Osteoblast (primary cell): ENCODE measurements around the gene CRIM1. TPM values are rescaled to one million over a fixed set of nuclear protein-coding genes. Genes with fewer than 3 reads are reported as not detected.

Source experiments
- DNase-seq: peaks from one replicate; pipeline ENCODE4 v3.0.0; 2011; ENCODE audit warnings: low spot score, mixed read lengths; ENCODE audit not compliant: insufficient read length; ENCODE audit errors: missing footprints
- H2AFZ ChIP-seq: 2 replicates; pipeline ENCODE4 v1.6.0; 2011; ENCODE audit warnings: mild to moderate bottlenecking, low read length
- H3K27ac ChIP-seq: 2 replicates; pipeline ENCODE4 v1.5.1; 2011; ENCODE audit warnings: mild to moderate bottlenecking, low read depth, low read length, moderate library complexity
- H3K27me3 ChIP-seq: 2 replicates; pipeline ENCODE4 v1.6.0; 2012; ENCODE audit warnings: mild to moderate bottlenecking, control low read depth, inconsistent platforms, low read length, moderate library complexity; ENCODE audit not compliant: insufficient read depth
- H3K36me3 ChIP-seq: 2 replicates; pipeline ENCODE4 v1.5.1; 2011; ENCODE audit warnings: mild to moderate bottlenecking, low read length, control low read depth, moderate library complexity; ENCODE audit not compliant: insufficient read depth
- H3K4me1 ChIP-seq: 2 replicates; pipeline ENCODE4 v1.5.1; 2011; ENCODE audit warnings: mild to moderate bottlenecking, low read length, control low read depth, moderate library complexity; ENCODE audit not compliant: insufficient read depth
- H3K4me2 ChIP-seq: 2 replicates; pipeline ENCODE4 v1.6.0; 2011; ENCODE audit warnings: mild to moderate bottlenecking, low read length; ENCODE audit not compliant: insufficient read depth
- H3K4me3 ChIP-seq: fragments of 200-600 bp; sonication (generic); 3 replicates; pipeline ENCODE4 v1.5.1; 2012; ENCODE audit warnings: mild to moderate bottlenecking, low read length, inconsistent platforms; ENCODE audit not compliant: insufficient read depth
- H3K79me2 ChIP-seq: 2 replicates; pipeline ENCODE4 v1.6.0; 2012; ENCODE audit warnings: mild to moderate bottlenecking, low read length, control low read depth, inconsistent platforms; ENCODE audit not compliant: insufficient read depth
- H3K9me3 ChIP-seq: 2 replicates; pipeline ENCODE4 v1.5.1; 2011; ENCODE audit warnings: low read depth, low read length, control low read depth
- H4K20me1 ChIP-seq: 2 replicates; pipeline ENCODE4 v1.6.0; 2012; ENCODE audit warnings: mild to moderate bottlenecking, low read length, control low read depth; ENCODE audit not compliant: insufficient read depth
- total RNA-seq: library from RNA; depleted of rRNA; stranded (reverse); fragments of >200 nt; gene quantifications from 2 replicates; pipeline ENCODE4 v1.2.3, GENCODE V29; 2012
- TF ChIP-seq, protein P1 (sequence below): IDR thresholded peaks from 2 replicates; pipeline ENCODE4 v1.5.1; 2011; ENCODE audit warnings: mild to moderate bottlenecking, low read depth, low read length, moderate library complexity; ENCODE audit errors: extremely low read depth

CRIM1 gene
- total RNA-seq, 1 donor = 362 TPM

DNA sequence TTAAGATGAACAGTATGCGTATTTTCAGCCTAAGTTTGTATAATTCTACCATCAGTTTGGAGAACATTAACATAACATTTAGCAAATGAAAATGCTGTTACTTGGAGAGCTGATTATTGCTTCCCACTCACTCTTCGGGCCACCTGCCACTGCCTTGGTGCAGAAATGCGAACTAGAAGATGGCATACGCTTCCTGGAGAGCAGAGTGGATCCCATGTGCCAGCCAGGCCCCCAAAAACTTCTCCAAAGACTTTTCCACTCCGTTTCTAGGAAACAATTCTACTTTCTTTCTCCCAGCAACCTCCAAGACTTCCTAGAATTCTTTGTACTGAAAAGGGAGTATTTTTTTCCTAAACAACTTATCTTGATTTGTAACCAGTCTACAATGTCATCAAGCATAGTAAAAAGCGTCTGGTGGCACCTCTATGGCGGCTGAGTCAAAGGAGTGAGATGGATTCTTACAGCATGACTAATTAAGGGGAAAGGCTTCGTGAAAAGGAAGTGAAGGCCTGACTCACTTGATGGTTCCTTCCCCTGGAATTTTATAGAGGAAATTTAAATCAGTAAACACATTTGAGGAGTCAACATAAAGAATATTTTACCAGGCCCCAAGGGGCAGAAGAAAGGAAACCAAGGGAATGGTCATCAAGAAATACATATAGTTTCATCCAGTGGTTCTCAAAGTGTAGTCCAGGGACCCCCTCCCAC, 205.8 kb downstream of the CRIM1 start:
- Histone ChIP-seq H2AFZ (no peak overlapping the region), H3K4me3 (no peak overlapping the region), H4K20me1 (no peaks in the 10 kb centered on the region), H3K9me3 (no peaks in the 10 kb centered on the region), H3K79me2 (peaks cover 48% of the 10 kb centered on the region), H3K36me3 (peaks cover 10% of the 10 kb centered on the region), H3K27me3 (no peaks in the 10 kb centered on the region), H3K27ac (peak overlapping the region; percentile 92), H3K4me1 (peaks cover 67% of the 10 kb centered on the region), H3K4me2 (peak overlapping the region; percentile 70)
- TF ChIP-seq, protein P1, sequence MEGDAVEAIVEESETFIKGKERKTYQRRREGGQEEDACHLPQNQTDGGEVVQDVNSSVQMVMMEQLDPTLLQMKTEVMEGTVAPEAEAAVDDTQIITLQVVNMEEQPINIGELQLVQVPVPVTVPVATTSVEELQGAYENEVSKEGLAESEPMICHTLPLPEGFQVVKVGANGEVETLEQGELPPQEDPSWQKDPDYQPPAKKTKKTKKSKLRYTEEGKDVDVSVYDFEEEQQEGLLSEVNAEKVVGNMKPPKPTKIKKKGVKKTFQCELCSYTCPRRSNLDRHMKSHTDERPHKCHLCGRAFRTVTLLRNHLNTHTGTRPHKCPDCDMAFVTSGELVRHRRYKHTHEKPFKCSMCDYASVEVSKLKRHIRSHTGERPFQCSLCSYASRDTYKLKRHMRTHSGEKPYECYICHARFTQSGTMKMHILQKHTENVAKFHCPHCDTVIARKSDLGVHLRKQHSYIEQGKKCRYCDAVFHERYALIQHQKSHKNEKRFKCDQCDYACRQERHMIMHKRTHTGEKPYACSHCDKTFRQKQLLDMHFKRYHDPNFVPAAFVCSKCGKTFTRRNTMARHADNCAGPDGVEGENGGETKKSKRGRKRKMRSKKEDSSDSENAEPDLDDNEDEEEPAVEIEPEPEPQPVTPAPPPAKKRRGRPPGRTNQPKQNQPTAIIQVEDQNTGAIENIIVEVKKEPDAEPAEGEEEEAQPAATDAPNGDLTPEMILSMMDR = no peak
- no peak for DNase-seq

DNA sequence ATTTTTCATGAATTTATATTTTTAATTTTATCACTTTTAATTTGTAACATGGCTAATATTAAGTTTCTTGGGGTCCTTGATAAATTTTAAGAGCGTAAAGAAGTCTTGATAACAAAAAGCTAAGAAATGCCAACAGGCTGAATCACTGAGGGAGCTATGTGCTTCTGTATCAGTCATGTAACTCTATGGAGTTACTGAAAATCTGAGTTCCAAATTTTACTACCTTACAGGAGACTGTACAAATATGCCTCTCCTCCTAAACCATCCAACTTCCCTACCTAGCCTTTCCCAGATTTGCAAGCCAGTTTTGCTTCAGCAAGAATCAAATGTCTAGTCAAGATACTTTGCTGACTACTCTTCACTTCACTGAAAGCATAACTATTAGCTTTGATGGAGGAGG, 206.7 kb downstream of the CRIM1 start:
- TF ChIP-seq, protein P1 = no peak
- Histone ChIP-seq H3K4me3 (no peak overlapping the region), H3K4me2 (peak overlapping the region; percentile 70), H2AFZ (no peak overlapping the region), H3K79me2 (peaks cover 56% of the 10 kb centered on the region), H3K36me3 (peaks cover 10% of the 10 kb centered on the region), H4K20me1 (no peaks in the 10 kb centered on the region), H3K9me3 (no peaks in the 10 kb centered on the region), H3K27me3 (no peaks in the 10 kb centered on the region), H3K4me1 (peaks cover 65% of the 10 kb centered on the region), H3K27ac (peak overlapping the region; percentile 92)
- DNase-seq = no peak

DNA sequence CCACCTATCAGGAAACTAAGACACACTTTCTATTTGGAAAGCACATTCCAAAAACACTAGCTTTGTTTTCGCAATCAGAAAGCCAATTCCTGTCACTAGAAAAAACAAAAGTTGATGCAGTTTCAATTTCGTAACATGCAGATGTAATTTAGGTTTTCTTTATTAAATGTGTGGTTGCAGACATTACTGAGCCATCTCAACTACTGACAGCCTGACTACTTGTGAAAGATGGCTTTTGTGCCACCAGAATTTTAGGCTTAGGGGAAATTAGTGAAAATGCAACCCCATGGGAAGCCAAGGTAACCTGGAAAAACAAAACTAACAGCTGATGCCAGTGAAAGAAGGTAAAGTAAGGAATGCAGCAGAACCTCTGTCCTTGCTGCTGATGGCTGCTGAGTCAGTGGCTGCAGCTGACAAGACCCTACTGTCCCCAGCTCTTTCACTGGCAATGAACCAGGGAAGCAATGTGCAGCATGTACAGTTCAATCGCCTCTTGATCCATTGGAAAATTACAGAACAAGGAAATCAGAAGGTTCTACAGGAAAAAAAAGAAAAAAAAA, 207.5 kb downstream of the CRIM1 start:
- Histone ChIP-seq H3K9me3 (no peaks in the 10 kb centered on the region), H3K4me3 (peak overlapping the region; percentile 13)

More for the DNA sequence above, 207.5 kb downstream of the CRIM1 start:
- peak overlapping the region; percentile 70 for H3K4me2 ChIP-seq
- no peak overlapping the region for H2AFZ ChIP-seq
- peak overlapping the region; percentile 92 for H3K27ac ChIP-seq
- H3K27me3 ChIP-seq = no peaks in the 10 kb centered on the region
- peaks cover 10% of the 10 kb centered on the region for H3K36me3 ChIP-seq
- TF ChIP-seq, protein P1 = no peak
- peaks cover 60% of the 10 kb centered on the region for H3K79me2 ChIP-seq
- H3K4me1 ChIP-seq = peaks cover 65% of the 10 kb centered on the region
- H4K20me1 ChIP-seq = no peaks in the 10 kb centered on the region
- no peak for DNase-seq
